ENCODE measurements around the gene C1QTNF5. TPM values are rescaled to one million over a fixed set of nuclear protein-coding genes. Genes with fewer than 3 reads are reported as not detected.

Gene C1QTNF5
- total RNA-seq, 1 experiment from 2014 or later = 0.33 TPM

DNA sequence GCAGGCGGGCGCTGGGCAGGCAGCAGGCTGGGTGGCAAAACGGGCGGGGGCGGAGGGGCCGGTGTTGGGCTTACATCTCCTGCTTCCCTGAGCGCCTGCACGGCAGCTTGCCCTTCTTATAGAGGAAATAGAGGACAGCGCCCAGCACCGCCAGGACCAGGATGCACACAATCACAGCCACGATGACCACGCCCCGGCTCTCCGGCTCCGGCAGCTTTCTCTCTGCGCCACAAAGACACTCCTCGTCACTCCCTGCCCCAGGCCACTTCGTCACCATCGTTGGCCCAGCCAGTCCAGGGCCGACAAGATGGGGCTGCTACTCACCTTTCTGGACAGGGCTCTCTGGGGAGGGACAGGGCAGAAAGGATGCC is 30.0 kb downstream of the C1QTNF5 start:
- Mint-ChIP-seq H3K4me3 (peak overlapping the region in 1 of 2 experiments; percentile 36; a peak in 2 of 5 replicates), H3K9me3 (no peaks in the 10 kb centered on the region), H3K36me3 (ENCODE audit: insufficient read depth in 1 of 3, low read depth in 3 of 3) (peaks cover 3 to 48% (median 25%) of the 10 kb centered on the region in 3 experiments; a peak in 5 of 7 replicates), H3K27me3 (ENCODE audit: low read depth) (peaks cover 17% of the 10 kb centered on the region), H3K4me1 (peaks cover 18 to 26% of the 10 kb centered on the region in 2 experiments), H3K27ac (0 out of 7 replicates have a peak overlapping the region, but pooled peaks of 1 of the 3 experiments have one; percentile 16)
- no peak overlapping the region for H4K5ac ChIP-seq (ENCODE audit: insufficient read length, low read depth, low read length)
- no peak overlapping the region for H2BK20ac ChIP-seq (ENCODE audit: low read depth, low read length, poor library complexity, severe bottlenecking)
- H3K4me2 ChIP-seq (ENCODE audit: insufficient read depth, insufficient read length, low read length) = no peak overlapping the region
- no peak overlapping the region for H3K23ac ChIP-seq (ENCODE audit: insufficient read length, low read depth, low read length)
- no peak overlapping the region for H2AFZ ChIP-seq (ENCODE audit: low read length)
- H3K23me2 ChIP-seq (ENCODE audit: insufficient read length, low read depth, low read length, poor library complexity, severe bottlenecking) = peaks cover 5% of the 10 kb centered on the region
- no peaks in the 10 kb centered on the region for H4K20me1 ChIP-seq (ENCODE audit: control insufficient read depth, insufficient read depth, insufficient read length)
- peaks cover 2% of the 10 kb centered on the region; the same call in 1 of the 2 replicates for H3K27me3 ChIP-seq (ENCODE audit: insufficient read depth, low read length)
- H2BK15ac ChIP-seq (ENCODE audit: low read depth, low read length) = no peak overlapping the region
- H3K56ac ChIP-seq (ENCODE audit: insufficient read length, low read depth, low read length) = no peak overlapping the region
- no peak overlapping the region for H2AK5ac ChIP-seq (ENCODE audit: insufficient read length, low read length)
- WGBS (ENCODE audit: extremely low coverage, insufficient read length, low lambda C conversion rate) = no CpG with 5 or more reads among the region's 20 CpGs
- no peak for DNase-seq
- no peak overlapping the region for H4K91ac ChIP-seq (ENCODE audit: insufficient read length, low read depth, low read length)
- no peak overlapping the region for H3K9ac ChIP-seq (ENCODE audit: extremely low read depth, insufficient read length, low read length)
- no peaks in the 10 kb centered on the region for H3K79me1 ChIP-seq (ENCODE audit: insufficient read depth, low read depth, low read length, poor library complexity, severe bottlenecking)
- H3K18ac ChIP-seq (ENCODE audit: insufficient read length, low read depth, low read length) = no peak overlapping the region
- H3K27ac ChIP-seq (ENCODE audit: insufficient read length, low read depth, low read length) = no peak overlapping the region
- H4K8ac ChIP-seq (replicated peaks; ENCODE audit: insufficient read length, low read depth, low read length) = no peak overlapping the region
- TF ChIP-seq, protein P1, sequence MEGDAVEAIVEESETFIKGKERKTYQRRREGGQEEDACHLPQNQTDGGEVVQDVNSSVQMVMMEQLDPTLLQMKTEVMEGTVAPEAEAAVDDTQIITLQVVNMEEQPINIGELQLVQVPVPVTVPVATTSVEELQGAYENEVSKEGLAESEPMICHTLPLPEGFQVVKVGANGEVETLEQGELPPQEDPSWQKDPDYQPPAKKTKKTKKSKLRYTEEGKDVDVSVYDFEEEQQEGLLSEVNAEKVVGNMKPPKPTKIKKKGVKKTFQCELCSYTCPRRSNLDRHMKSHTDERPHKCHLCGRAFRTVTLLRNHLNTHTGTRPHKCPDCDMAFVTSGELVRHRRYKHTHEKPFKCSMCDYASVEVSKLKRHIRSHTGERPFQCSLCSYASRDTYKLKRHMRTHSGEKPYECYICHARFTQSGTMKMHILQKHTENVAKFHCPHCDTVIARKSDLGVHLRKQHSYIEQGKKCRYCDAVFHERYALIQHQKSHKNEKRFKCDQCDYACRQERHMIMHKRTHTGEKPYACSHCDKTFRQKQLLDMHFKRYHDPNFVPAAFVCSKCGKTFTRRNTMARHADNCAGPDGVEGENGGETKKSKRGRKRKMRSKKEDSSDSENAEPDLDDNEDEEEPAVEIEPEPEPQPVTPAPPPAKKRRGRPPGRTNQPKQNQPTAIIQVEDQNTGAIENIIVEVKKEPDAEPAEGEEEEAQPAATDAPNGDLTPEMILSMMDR (conservative IDR thresholded peaks at IDR 0.05) = no peak
- no peak overlapping the region for H3K14ac ChIP-seq (ENCODE audit: insufficient read depth, low read length)
- H2BK5ac ChIP-seq (ENCODE audit: insufficient read length, low read length) = no peak overlapping the region
- H2BK120ac ChIP-seq (ENCODE audit: low read depth, low read length, poor library complexity, severe bottlenecking) = no peak overlapping the region
- H3K79me2 ChIP-seq (ENCODE audit: insufficient read depth, low read length) = no peaks in the 10 kb centered on the region
- no peak overlapping the region for H2BK12ac ChIP-seq (ENCODE audit: insufficient read length, low read depth, low read length)
- no peaks in the 10 kb centered on the region for H3K9me3 ChIP-seq (ENCODE audit: control insufficient read depth, low read depth, low read length)
- no peak overlapping the region for H3T11ph ChIP-seq (ENCODE audit: low read length)
- H3K4me1 ChIP-seq (ENCODE audit: insufficient read depth, low read length) = no peaks in the 10 kb centered on the region
- H3K4ac ChIP-seq (ENCODE audit: low read depth, low read length) = no peak overlapping the region

Data from H9 (cell line).